GM23338 (cell line): ENCODE measurements around the gene ASB16. TPM values are rescaled to one million over a fixed set of nuclear protein-coding genes. Genes with fewer than 3 reads are reported as not detected.
A peak's percentile ranks its signal among the peaks of the same experiment; 100 is the strongest.

Source experiments
- ATAC-seq: fragments of 200-7000 bp; cut with Tn5 transposase; 3 replicates; pipeline ENCODE4 v1.9.1; 2020
- DNase-seq: peaks from one replicate; pipeline ENCODE4 v3.0.0-alpha.2; 2015; ENCODE audit warnings: low spot score
- H2AFZ ChIP-seq: fragments of 200-600 bp; sonication (generic); 2 replicates; pipeline ENCODE4 v1.8.0; 2016; ENCODE audit warnings: antibody characterized with exemption, mild to moderate bottlenecking, moderate library complexity
- H3F3A ChIP-seq: fragments of 200-600 bp; sonication (generic); replicated peaks from 2 replicates; pipeline ENCODE4 v1.8.0; 2017; ENCODE audit warnings: antibody characterized with exemption, mixed run types, low read depth
- H3K27ac ChIP-seq: fragments of 200-600 bp; sonication (generic); 2 replicates; pipeline ENCODE4 v1.6.1; 2016; ENCODE audit warnings: low read depth
- H3K27me3 ChIP-seq: fragments of 200-600 bp; sonication (generic); 2 replicates; pipeline ENCODE4 v1.8.0; 2016; ENCODE audit warnings: mild to moderate bottlenecking, mixed run types, moderate library complexity; ENCODE audit not compliant: insufficient read depth
- H3K36me3 ChIP-seq: fragments of 200-600 bp; sonication (generic); 2 replicates; pipeline ENCODE4 v1.8.0; 2016; ENCODE audit warnings: mild to moderate bottlenecking; ENCODE audit not compliant: insufficient read depth
- H3K4me1 ChIP-seq: fragments of 200-600 bp; sonication (generic); 2 replicates; pipeline ENCODE4 v1.8.0; 2016; ENCODE audit warnings: mild to moderate bottlenecking, moderate library complexity; ENCODE audit not compliant: insufficient read depth
- H3K4me2 ChIP-seq: fragments of 200-600 bp; sonication (generic); 2 replicates; pipeline ENCODE4 v1.7.1; 2017; ENCODE audit warnings: mixed run types
- H3K4me3 ChIP-seq: fragments of 200-600 bp; sonication (generic); 2 replicates; pipeline ENCODE4 v1.6.1; 2016; ENCODE audit warnings: mixed run types
- H3K79me2 ChIP-seq: fragments of 200-600 bp; sonication (generic); replicated peaks from 2 replicates; pipeline ENCODE4 v1.8.0; 2017; ENCODE audit warnings: mild to moderate bottlenecking; ENCODE audit not compliant: insufficient read depth
- H3K9me2 ChIP-seq: fragments of 200-600 bp; sonication (generic); 2 replicates; pipeline ENCODE4 v1.8.0; 2017; ENCODE audit not compliant: insufficient read depth
- H4K20me1 ChIP-seq: fragments of 200-600 bp; sonication (generic); replicated peaks from 2 replicates; pipeline ENCODE4 v1.8.0; 2017; ENCODE audit warnings: mild to moderate bottlenecking; ENCODE audit not compliant: insufficient read depth
- H3K27ac Mint-ChIP-seq: 2 replicates; pipeline ENCODE4 v1.8.0; 2020; ENCODE audit warnings: inconsistent platforms, mild to moderate bottlenecking, moderate library complexity, mixed read lengths
- H3K27me3 Mint-ChIP-seq: 3 replicates; pipeline ENCODE4 v1.8.0; 2022; ENCODE audit warnings: low read depth, mild to moderate bottlenecking, moderate library complexity, mixed read lengths, inconsistent platforms; ENCODE audit not compliant: insufficient read depth, poor library complexity
- H3K36me3 Mint-ChIP-seq: 3 replicates; pipeline ENCODE4 v1.8.0; 2021; ENCODE audit warnings: low read depth, mild to moderate bottlenecking, inconsistent platforms, moderate library complexity, mixed read lengths
- H3K4me1 Mint-ChIP-seq: 3 replicates; pipeline ENCODE4 v1.8.0; 2020; ENCODE audit warnings: mild to moderate bottlenecking, inconsistent platforms, mixed read lengths
- H3K4me3 Mint-ChIP-seq: 3 replicates; pipeline ENCODE4 v1.8.0; 2021; ENCODE audit warnings: moderate library complexity, mild to moderate bottlenecking, inconsistent platforms, mixed read lengths
- H3K9me3 Mint-ChIP-seq: 3 replicates; pipeline ENCODE4 v1.8.0; 2020; ENCODE audit warnings: moderate library complexity, mild to moderate bottlenecking, inconsistent platforms, mixed read lengths
- CREB1 ChIP-seq: fragments of 250-450 bp; sonication (Bioruptor Pico); IDR thresholded peaks from 2 replicates; pipeline ENCODE4 v1.5.0; 2020; ENCODE audit warnings: low read depth, mild to moderate bottlenecking, moderate library complexity
- EZH2 ChIP-seq: fragments of 200-600 bp; sonication (generic); IDR thresholded peaks from one replicate; pipeline ENCODE4 v1.8.0; 2017; ENCODE audit warnings: antibody characterized with exemption, mild to moderate bottlenecking, low read depth; ENCODE audit not compliant: unreplicated experiment
- EZH2phosphoT487 ChIP-seq: fragments of 200-600 bp; sonication (generic); IDR thresholded peaks from one replicate; pipeline ENCODE4 v1.8.1; 2018; ENCODE audit warnings: antibody characterized with exemption; ENCODE audit not compliant: unreplicated experiment
- NANOG ChIP-seq: IDR thresholded peaks from 2 replicates; pipeline ENCODE4 v1.6.1; 2016; ENCODE audit warnings: antibody characterized with exemption, borderline replicate concordance
- POLR2AphosphoS5 ChIP-seq: IDR thresholded peaks from 2 replicates; pipeline ENCODE4 v1.6.1; 2016; ENCODE audit warnings: antibody characterized with exemption, low read depth
- STAT1 ChIP-seq: IDR thresholded peaks from one replicate; pipeline ENCODE4 v1.6.1; 2016; ENCODE audit warnings: antibody characterized with exemption; ENCODE audit not compliant: unreplicated experiment
- ZNF331 ChIP-seq: fragments of 250-450 bp; sonication (Bioruptor Pico); IDR thresholded peaks from 2 replicates; pipeline ENCODE4 v1.5.0; 2020; ENCODE audit warnings: low read depth, mild to moderate bottlenecking, moderate library complexity
- polyA plus RNA-seq: library from polyadenylated mRNA; unstranded; fragments of >200 nt; fragmentation: Nextera tagmentation; extraction: Ambion mirVana; gene quantifications from 2 replicates; pipeline ENCODE4 v1.2.1, GENCODE V29; 2016
- total RNA-seq: library from RNA; depleted of rRNA; stranded (reverse); fragments of >200 nt; shearing (Covaris generic); gene quantifications from 2 replicates; pipeline ENCODE4 v1.2.3, GENCODE V29; 2014
- TF ChIP-seq, protein P1 (sequence below), 2 experiments: fragments of 200-600 bp in 1 of 2; sonication (generic) in 1 of 2; conservative IDR thresholded peaks; 2 replicates each; pipeline versions ENCODE4 v1.5.1 to v1.6.1; 2016 to 2017; ENCODE audit warnings: antibody characterized with exemption in 2 of 2, low read depth in 2 of 2, mild to moderate bottlenecking in 2 of 2, moderate library complexity in 1 of 2
- TF ChIP-seq, protein P2 (sequence below): IDR thresholded peaks from 2 replicates; pipeline ENCODE4 v1.6.1; 2016; ENCODE audit warnings: antibody characterized with exemption
- TF ChIP-seq, protein P3 (sequence below): IDR thresholded peaks from one replicate; pipeline ENCODE4 v1.6.1; 2018; ENCODE audit warnings: antibody characterized with exemption; ENCODE audit not compliant: unreplicated experiment

ASB16 gene
- total and polyA plus RNA-seq, 2 experiments from 2014 or later = 0.47 TPM; not detected in 1

DNA sequence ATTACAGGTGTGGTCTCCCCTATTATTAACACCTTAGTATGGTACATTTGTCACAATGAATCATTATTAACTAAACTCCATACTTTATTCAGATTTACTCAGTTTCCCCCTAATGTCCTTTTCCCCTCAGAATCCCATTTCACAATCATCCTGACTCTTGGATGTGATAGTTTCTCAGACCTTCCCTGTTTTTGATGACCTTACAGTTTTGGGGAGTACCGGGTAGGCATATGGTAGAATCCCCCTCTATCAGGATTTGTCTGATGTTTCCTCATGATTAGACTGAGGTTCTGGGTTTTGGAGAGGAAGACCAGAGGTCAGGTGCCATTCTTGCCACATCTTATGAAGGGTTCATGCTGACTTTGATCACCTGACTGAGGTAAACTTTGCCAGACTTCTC, 6.0 kb upstream of the ASB16 start (continued):
- TF ChIP-seq, protein P1, sequence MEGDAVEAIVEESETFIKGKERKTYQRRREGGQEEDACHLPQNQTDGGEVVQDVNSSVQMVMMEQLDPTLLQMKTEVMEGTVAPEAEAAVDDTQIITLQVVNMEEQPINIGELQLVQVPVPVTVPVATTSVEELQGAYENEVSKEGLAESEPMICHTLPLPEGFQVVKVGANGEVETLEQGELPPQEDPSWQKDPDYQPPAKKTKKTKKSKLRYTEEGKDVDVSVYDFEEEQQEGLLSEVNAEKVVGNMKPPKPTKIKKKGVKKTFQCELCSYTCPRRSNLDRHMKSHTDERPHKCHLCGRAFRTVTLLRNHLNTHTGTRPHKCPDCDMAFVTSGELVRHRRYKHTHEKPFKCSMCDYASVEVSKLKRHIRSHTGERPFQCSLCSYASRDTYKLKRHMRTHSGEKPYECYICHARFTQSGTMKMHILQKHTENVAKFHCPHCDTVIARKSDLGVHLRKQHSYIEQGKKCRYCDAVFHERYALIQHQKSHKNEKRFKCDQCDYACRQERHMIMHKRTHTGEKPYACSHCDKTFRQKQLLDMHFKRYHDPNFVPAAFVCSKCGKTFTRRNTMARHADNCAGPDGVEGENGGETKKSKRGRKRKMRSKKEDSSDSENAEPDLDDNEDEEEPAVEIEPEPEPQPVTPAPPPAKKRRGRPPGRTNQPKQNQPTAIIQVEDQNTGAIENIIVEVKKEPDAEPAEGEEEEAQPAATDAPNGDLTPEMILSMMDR (conservative IDR thresholded peaks at IDR 0.05; ENCODE audit: low read depth in 2 of 2) = no peak
- TF ChIP-seq EZH2 (no peak), POLR2AphosphoS5 (no peak), EZH2phosphoT487 (no peak), NANOG (no peak), STAT1 (no peak), CREB1 (CRISPR knock-in tag) (no peak)
- TF ChIP-seq, protein P2, sequence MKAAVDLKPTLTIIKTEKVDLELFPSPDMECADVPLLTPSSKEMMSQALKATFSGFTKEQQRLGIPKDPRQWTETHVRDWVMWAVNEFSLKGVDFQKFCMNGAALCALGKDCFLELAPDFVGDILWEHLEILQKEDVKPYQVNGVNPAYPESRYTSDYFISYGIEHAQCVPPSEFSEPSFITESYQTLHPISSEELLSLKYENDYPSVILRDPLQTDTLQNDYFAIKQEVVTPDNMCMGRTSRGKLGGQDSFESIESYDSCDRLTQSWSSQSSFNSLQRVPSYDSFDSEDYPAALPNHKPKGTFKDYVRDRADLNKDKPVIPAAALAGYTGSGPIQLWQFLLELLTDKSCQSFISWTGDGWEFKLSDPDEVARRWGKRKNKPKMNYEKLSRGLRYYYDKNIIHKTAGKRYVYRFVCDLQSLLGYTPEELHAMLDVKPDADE = no peak
- TF ChIP-seq, protein P3, sequence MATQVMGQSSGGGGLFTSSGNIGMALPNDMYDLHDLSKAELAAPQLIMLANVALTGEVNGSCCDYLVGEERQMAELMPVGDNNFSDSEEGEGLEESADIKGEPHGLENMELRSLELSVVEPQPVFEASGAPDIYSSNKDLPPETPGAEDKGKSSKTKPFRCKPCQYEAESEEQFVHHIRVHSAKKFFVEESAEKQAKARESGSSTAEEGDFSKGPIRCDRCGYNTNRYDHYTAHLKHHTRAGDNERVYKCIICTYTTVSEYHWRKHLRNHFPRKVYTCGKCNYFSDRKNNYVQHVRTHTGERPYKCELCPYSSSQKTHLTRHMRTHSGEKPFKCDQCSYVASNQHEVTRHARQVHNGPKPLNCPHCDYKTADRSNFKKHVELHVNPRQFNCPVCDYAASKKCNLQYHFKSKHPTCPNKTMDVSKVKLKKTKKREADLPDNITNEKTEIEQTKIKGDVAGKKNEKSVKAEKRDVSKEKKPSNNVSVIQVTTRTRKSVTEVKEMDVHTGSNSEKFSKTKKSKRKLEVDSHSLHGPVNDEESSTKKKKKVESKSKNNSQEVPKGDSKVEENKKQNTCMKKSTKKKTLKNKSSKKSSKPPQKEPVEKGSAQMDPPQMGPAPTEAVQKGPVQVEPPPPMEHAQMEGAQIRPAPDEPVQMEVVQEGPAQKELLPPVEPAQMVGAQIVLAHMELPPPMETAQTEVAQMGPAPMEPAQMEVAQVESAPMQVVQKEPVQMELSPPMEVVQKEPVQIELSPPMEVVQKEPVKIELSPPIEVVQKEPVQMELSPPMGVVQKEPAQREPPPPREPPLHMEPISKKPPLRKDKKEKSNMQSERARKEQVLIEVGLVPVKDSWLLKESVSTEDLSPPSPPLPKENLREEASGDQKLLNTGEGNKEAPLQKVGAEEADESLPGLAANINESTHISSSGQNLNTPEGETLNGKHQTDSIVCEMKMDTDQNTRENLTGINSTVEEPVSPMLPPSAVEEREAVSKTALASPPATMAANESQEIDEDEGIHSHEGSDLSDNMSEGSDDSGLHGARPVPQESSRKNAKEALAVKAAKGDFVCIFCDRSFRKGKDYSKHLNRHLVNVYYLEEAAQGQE = no peak

DNA sequence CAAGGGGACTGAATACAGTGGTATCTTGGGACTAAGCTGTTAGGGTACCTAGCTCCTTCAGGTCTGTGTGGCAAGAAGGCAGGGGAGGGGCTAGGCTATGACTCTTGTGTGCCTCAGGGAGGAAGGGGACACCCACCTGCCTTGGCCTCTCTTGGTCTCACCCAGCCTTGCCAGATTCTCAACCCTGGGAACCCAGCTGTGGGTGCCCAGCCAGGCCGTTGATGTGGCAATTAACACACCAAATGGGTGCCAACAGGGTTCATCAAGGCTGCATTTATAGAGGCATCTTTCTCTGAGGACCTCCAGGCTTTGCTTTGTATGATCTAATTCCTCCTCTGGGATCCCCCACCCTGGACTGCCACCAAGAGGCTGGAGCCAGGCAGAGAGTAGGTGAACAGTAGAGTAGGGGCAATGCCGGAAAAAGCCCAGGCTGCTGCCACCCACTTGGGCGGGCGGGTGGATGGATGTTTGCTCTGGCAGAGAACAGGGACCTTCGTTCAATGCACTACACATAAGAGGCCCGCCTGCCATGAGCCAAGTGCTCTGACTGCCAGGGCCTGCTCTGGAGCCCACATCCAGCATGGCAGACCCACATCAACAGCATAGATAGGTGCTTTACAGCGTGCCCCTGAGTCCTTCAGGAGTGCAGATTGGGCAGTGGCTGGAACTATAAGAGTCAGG, 3.2 kb upstream of the ASB16 start:
- Histone ChIP-seq H2AFZ (no peak overlapping the region), H3K9me2 (no peaks in the 10 kb centered on the region), H3K79me2 (no peaks in the 10 kb centered on the region), H3K4me3 (no peak overlapping the region), H3F3A (peaks cover 7% of the 10 kb centered on the region; the same call in 1 of the 2 replicates), H3K4me2 (no peak overlapping the region), H3K36me3 (0 out of 2 replicates have a peak, but pooled peaks cover 2% of the 10 kb centered on the region), H3K27me3 (no peaks in the 10 kb centered on the region), H3K4me1 (peaks cover 14% of the 10 kb centered on the region), H3K27ac (no peak overlapping the region), H4K20me1 (no peaks in the 10 kb centered on the region)
- Mint-ChIP-seq H3K4me3 (no peak overlapping the region; the same call in 2 of the 3 replicates), H3K36me3 (peaks cover 6% of the 10 kb centered on the region; the same call in 1 of the 3 replicates), H3K4me1 (peaks cover 14% of the 10 kb centered on the region), H3K9me3 (no peaks in the 10 kb centered on the region), H3K27ac (peak overlapping the region; percentile 80), H3K27me3 (peaks cover 10% of the 10 kb centered on the region)
- ATAC-seq (no peak), DNase-seq (no peak)
- TF ChIP-seq ZNF331 (no peak), EZH2phosphoT487 (no peak), NANOG (no peak), POLR2AphosphoS5 (no peak)
- TF ChIP-seq, protein P3 = no peak
